Immature natural killer cell (primary cell): ENCODE measurements around the gene LIN52. TPM values are rescaled to one million over a fixed set of nuclear protein-coding genes. Genes with fewer than 3 reads are reported as not detected.

Experiments
- DNase-seq, 3 donors: peaks; one replicate each; pipeline ENCODE4 v3.0.0; 2022; ENCODE audit warnings: mixed read lengths in 1 of 3
- H3K27ac Mint-ChIP-seq, 6 donors: one replicate each; pipeline ENCODE4 v1.8.0; 2020; ENCODE audit warnings: mixed read lengths in 6 of 6, mild to moderate bottlenecking in 5 of 6, inconsistent platforms in 4 of 6, moderate library complexity in 3 of 6
- H3K27me3 Mint-ChIP-seq, 3 donors: one replicate each; pipeline ENCODE4 v1.8.0; 2020 to 2021; ENCODE audit warnings: low read depth in 3 of 3, mild to moderate bottlenecking in 3 of 3, mixed read lengths in 3 of 3, moderate library complexity in 3 of 3, inconsistent platforms in 1 of 3
- H3K36me3 Mint-ChIP-seq, 3 donors: one replicate each; pipeline ENCODE4 v1.8.0; 2020; ENCODE audit warnings: mixed read lengths in 3 of 3, inconsistent platforms in 2 of 3, mild to moderate bottlenecking in 2 of 3
- H3K4me1 Mint-ChIP-seq, 2 donors: one replicate each; pipeline ENCODE4 v1.8.0; 2020; ENCODE audit warnings: inconsistent platforms in 2 of 2, mild to moderate bottlenecking in 2 of 2, mixed read lengths in 2 of 2, moderate library complexity in 1 of 2
- H3K4me3 Mint-ChIP-seq, 5 donors: one replicate each; pipeline ENCODE4 v1.8.0; 2020; ENCODE audit warnings: mild to moderate bottlenecking in 5 of 5, mixed read lengths in 5 of 5, inconsistent platforms in 3 of 5, moderate library complexity in 3 of 5
- H3K9me3 Mint-ChIP-seq, 6 donors: one replicate each; pipeline ENCODE4 v1.8.0; 2020; ENCODE audit warnings: mild to moderate bottlenecking in 6 of 6, mixed read lengths in 6 of 6, inconsistent platforms in 4 of 6, moderate library complexity in 3 of 6
- polyA plus RNA-seq, 3 donors: library from polyadenylated mRNA; unstranded; fragments of 300-500 nt; fragmentation: Illumina TruSeq; gene quantifications; one replicate each; pipeline ENCODE4 v1.2.3, GENCODE V29; 2021

Gene LIN52
- polyA plus RNA-seq, 3 donors from 2014 or later, result 14.0 to 19.8 (median 16.3) TPM

DNA sequence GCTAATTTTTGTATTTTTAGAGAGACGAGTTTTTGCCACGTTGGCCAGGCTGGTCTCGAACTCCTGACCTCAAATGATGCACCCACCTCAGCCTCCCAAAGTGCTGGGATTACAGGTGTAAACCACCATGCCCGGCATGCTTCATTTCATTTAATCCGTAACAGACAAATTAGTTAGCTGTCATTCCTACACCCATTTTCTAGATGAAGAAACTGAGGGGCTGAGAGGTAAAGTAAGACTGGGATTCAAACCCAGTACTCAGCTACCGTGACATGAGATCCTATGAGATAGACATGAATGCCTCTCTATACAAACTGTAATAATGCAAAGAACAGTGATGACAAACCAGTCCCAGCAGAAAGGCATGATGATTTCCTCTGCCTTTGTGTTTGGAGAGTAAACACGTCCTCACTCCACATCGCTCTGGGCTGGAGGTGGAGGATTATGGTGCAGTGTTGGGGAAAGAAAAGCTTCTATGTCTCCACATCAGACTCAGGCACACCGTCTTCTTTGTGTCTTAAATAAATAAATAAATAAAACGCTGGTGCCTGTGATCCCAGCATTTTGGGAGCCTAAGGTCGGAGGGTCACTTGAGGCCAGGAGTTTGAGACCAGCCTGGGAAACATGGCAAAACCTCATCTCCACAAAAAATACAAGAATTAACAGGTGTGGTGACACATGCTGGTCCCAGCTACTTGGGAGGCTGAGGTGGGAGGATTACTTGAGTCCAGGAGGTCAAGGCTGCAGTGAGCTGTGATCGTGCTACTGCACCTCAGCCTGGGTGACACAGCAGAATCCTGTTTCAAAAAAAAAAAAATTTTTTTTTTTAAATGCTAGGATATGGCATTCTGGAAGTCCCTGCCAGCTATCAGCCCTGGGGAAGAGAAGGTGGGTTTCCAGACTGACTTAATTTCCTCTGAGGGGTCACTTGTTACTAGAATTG lies 164.9 kb downstream of the LIN52 start:
- no peak overlapping the region for H3K4me3 Mint-ChIP-seq
- no peak overlapping the region for H3K27ac Mint-ChIP-seq
- peaks cover 6 to 7% of the 10 kb centered on the region in 2 donors for H3K4me1 Mint-ChIP-seq
- no peaks in the 10 kb centered on the region for H3K36me3 Mint-ChIP-seq
- H3K9me3 Mint-ChIP-seq, result no peaks in the 10 kb centered on the region
- no peak for DNase-seq
- H3K27me3 Mint-ChIP-seq, result peaks cover 6 to 19% (median 12%) of the 10 kb centered on the region in 3 donors

Other genes starting within 250 kb of the LIN52 start
- 1 to 10 TPM in 2 of 3 donors, under 1 TPM in 1; 0.76 to 1.6 (median 1.0) TPM for gene PTGR2, start 233.1 kb upstream of the LIN52 start, polyA plus RNA-seq
- 10 to 100 TPM; 72.6 to 88.0 (median 86.1) TPM for gene ZNF410, start 198.1 kb upstream of the LIN52 start, polyA plus RNA-seq
- 1 to 10 TPM in 2 of 3 donors, under 1 TPM in 1; 0.91 to 3.6 (median 1.6) TPM for gene FAM161B, start 134.9 kb upstream of the LIN52 start, polyA plus RNA-seq
- gene COQ6, start 134.7 kb upstream of the LIN52 start, polyA plus RNA-seq, result 10 to 100 TPM; 11.2 to 16.6 (median 16.1) TPM
- gene ENTPD5, start 65.7 kb upstream of the LIN52 start, polyA plus RNA-seq, result 1 to 10 TPM; 3.2 to 9.1 (median 3.2) TPM
- gene BBOF1, start 65.6 kb upstream of the LIN52 start, polyA plus RNA-seq, result 1 to 10 TPM; 1.6 to 4.0 (median 3.4) TPM
- 10 to 100 TPM; 15.1 to 29.8 (median 20.3) TPM for gene ALDH6A1, start 503 bp upstream of the LIN52 start, polyA plus RNA-seq
- not detected for gene VSX2, start 154.5 kb downstream of the LIN52 start, polyA plus RNA-seq
- 10 to 100 TPM; 26.3 to 34.6 (median 31.9) TPM for gene ABCD4, start 218.0 kb downstream of the LIN52 start, polyA plus RNA-seq